ENCODE data around the gene SHC2. TPM values are rescaled to one million over a fixed set of nuclear protein-coding genes. Genes with fewer than 3 reads are reported as not detected.

SHC2 gene
- total and polyA plus RNA-seq, 2 of the 8 experiments (the other 6 are each of a cell fraction or from before 2014, with no cell fraction given): 4.4 to 7.3 TPM

- no peak overlapping the region for H3K14ac ChIP-seq (ENCODE audit: insufficient read length)
- H3K56ac ChIP-seq (replicated peaks; ENCODE audit: insufficient read length, low read depth, low read length): no peak overlapping the region
- no peak overlapping the region for H2BK15ac ChIP-seq (ENCODE audit: low read length)
- H3K79me1 ChIP-seq (ENCODE audit: low read depth, low read length): no peaks in the 10 kb centered on the region
- no peak overlapping the region for H3K4me2 ChIP-seq (ENCODE audit: insufficient read depth in 1 of 2, low read depth in 2 of 2, low read length in 2 of 2)
- H2BK5ac ChIP-seq (ENCODE audit: low read depth, low read length): no peak overlapping the region
- no peak overlapping the region for H2AK5ac ChIP-seq (ENCODE audit: low read depth, low read length)
- FAIRE-seq (no peak), DNase-seq (ENCODE audit: low read depth in 1 of 2, low spot score in 2 of 2) (no peak)
- H2BK20ac ChIP-seq (ENCODE audit: low read length): no peak overlapping the region
- WGBS, 2 experiments (ENCODE audit: extremely low coverage in 1 of 2, insufficient coverage in 1 of 2, insufficient read length in 1 of 2, insufficient replicate concordance in 2 of 2, low coverage in 1 of 2, low lambda C conversion rate in 2 of 2, missing lambda C conversion rate in 1 of 2): 78% methylated on average over 31 of the region's 33 CpGs; no CpG with 5 or more reads in 1 of the 2 experiments
- H3K27me3 ChIP-seq (replicated peaks in 1 of 4; ENCODE audit: control insufficient read depth in 3 of 4, extremely low read depth in 1 of 4, insufficient read depth in 3 of 4, low read length in 3 of 4): no peaks in the 10 kb centered on the region
- no peak overlapping the region for H3K4me3 ChIP-seq (ENCODE audit: extremely low read depth in 1 of 4, insufficient read depth in 2 of 4, low read depth in 3 of 4, low read length in 4 of 4)
- no peak overlapping the region for H2BK12ac ChIP-seq (ENCODE audit: low read depth, low read length)
- H3K9me3 ChIP-seq (ENCODE audit: insufficient read depth in 2 of 2, low read depth in 1 of 2, low read length in 1 of 2): peaks cover under 1 to 5% of the 10 kb centered on the region in 2 experiments; a peak in 2 of 4 replicates
- no peak overlapping the region for H3K4ac ChIP-seq (replicated peaks; ENCODE audit: insufficient read length, low read depth, low read length)
- no peak overlapping the region for H3K23ac ChIP-seq (ENCODE audit: insufficient read length)
- no peak overlapping the region for H3K9ac ChIP-seq (replicated peaks in 1 of 4; ENCODE audit: extremely low read depth in 1 of 4, low read depth in 3 of 4, low read length in 3 of 4)
- POLR2A ChIA-PET (ENCODE audit: partially characterized antibody): interaction anchor here (0.7 to 1.5 kb wide), 6 partner anchors 9 to 47 kb away, joined by 3 to 5 read pairs (median 3); partner anchors contain the start of gene C2CD4C
- no peaks in the 10 kb centered on the region for H3K79me2 ChIP-seq (ENCODE audit: control insufficient read depth in 1 of 2, insufficient read depth in 2 of 2, low read length in 2 of 2)
- peaks cover 0 to 2% of the 10 kb centered on the region in 2 experiments for H4K20me1 ChIP-seq (replicated peaks in 1 of 2; ENCODE audit: control insufficient read depth in 1 of 2, insufficient read depth in 2 of 2, low read length in 2 of 2)
- CTCF ChIA-PET (ENCODE audit: partially characterized antibody): interaction anchor here (0.8 to 1.6 kb wide), 5 partner anchors 17 to 52 kb away, joined by 3 to 6 read pairs (median 4); no protein-coding TSS in a partner anchor
- peak overlapping the region; percentile 25; the same call in 1 of the 2 replicates for H4K8ac ChIP-seq (ENCODE audit: extremely low read depth, insufficient read depth, low read length)
- H3K27ac ChIP-seq (ENCODE audit: low read depth, low read length): no peak overlapping the region
- no peak overlapping the region for H4K91ac ChIP-seq (replicated peaks; ENCODE audit: insufficient read length, low read length)
- peaks cover 0 to 5% (median 2%) of the 10 kb centered on the region in 4 experiments; a peak in 3 of 8 replicates for H3K36me3 ChIP-seq (ENCODE audit: control insufficient read depth in 2 of 4, insufficient read depth in 4 of 4, low read length in 3 of 4)
- H2AFZ ChIP-seq (ENCODE audit: low read length): no peak overlapping the region
- H2BK120ac ChIP-seq (replicated peaks; ENCODE audit: low read depth, low read length): no peak overlapping the region
- no peak overlapping the region for H4K5ac ChIP-seq (ENCODE audit: insufficient read length, low read depth, low read length)
- H3K18ac ChIP-seq (ENCODE audit: extremely low read depth, low read length): no peak overlapping the region
- H3K23me2 ChIP-seq (ENCODE audit: low read depth, low read length): no peaks in the 10 kb centered on the region
- TF ChIP-seq SAP30 (IDR thresholded peaks at IDR 0.05; ENCODE audit: insufficient read depth, insufficient replicate concordance, low read length): no peak
- peaks cover 0 to 6% (median 2%) of the 10 kb centered on the region in 4 experiments; a peak in 3 of 7 replicates for H3K4me1 ChIP-seq (replicated peaks in 1 of 4; ENCODE audit: control insufficient read depth in 3 of 4, insufficient read depth in 4 of 4, low read length in 3 of 4)
These were observed 25.0 kb downstream of the SHC2 start for GRCh38 chr19:435707-436412.

All from H1 (cell line).